Measurements from ENCODE around the gene APCDD1. TPM values are rescaled to one million over a fixed set of nuclear protein-coding genes. Genes with fewer than 3 reads are reported as not detected.
A peak's percentile ranks its signal among the peaks of the same experiment; 100 is the strongest.

The APCDD1 gene
- total RNA-seq, result 10 to 100 TPM; 38.2 to 75.8 TPM

GRCh38 chr18:10453806-10454680 is at the start of gene APCDD1:
Gene APCDD1, plus strand, starts transcription at chr18:10454635. Its CDS starts 347 bp downstream, at chr18:10454982.
- Histone ChIP-seq H3K27me3 (replicated peaks; ENCODE audit: insufficient read depth) (no peaks in the 10 kb centered on the region), H3K9me3 (no peaks in the 10 kb centered on the region)
- no peak for DNase-seq (ENCODE audit: low spot score)

GRCh38 chr18:10405014-10405493 is 49.4 kb upstream of the APCDD1 start:
- no peak overlapping the region for H3K27ac ChIP-seq
- no peak for TF ChIP-seq CTCF (IDR thresholded peaks at IDR 0.05)
- ATAC-seq (ENCODE audit: insufficient number of reproducible peaks, low FRiP score, low read depth), result no peak

More at GRCh38 chr18:10453806-10454680, at the start of gene APCDD1:
- Histone ChIP-seq H3K27ac (peak within 1 kb of the TSS; percentile 87), H3K4me1 (ENCODE audit: control insufficient read depth in 1 of 2, low read depth in 2 of 2) (peaks cover 4 to 39% of the 10 kb centered on the region in 2 donors), H3K36me3 (no peaks in the 10 kb centered on the region), H3K4me3 (peak within 1 kb of the TSS; percentile 83)
- ATAC-seq (ENCODE audit: insufficient number of reproducible peaks, low FRiP score, low read depth), result peak; percentile 39
- no peak for TF ChIP-seq CTCF (IDR thresholded peaks at IDR 0.05)

GRCh38 chr18:10405816-10406663 is 48.4 kb upstream of the APCDD1 start:
- no peak for DNase-seq (ENCODE audit: low spot score)
- H3K9me3 ChIP-seq, result no peaks in the 10 kb centered on the region
- ATAC-seq (ENCODE audit: insufficient number of reproducible peaks, low FRiP score, low read depth), result no peak
- H3K27me3 ChIP-seq (replicated peaks; ENCODE audit: insufficient read depth), result no peaks in the 10 kb centered on the region
- H3K27ac ChIP-seq, result no peak overlapping the region
- no peaks in the 10 kb centered on the region for H3K36me3 ChIP-seq
- no peak for TF ChIP-seq CTCF (IDR thresholded peaks at IDR 0.05)
- no peak overlapping the region for H3K4me3 ChIP-seq
- no peaks in the 10 kb centered on the region for H3K4me1 ChIP-seq (ENCODE audit: control insufficient read depth in 1 of 2, low read depth in 2 of 2)

More at GRCh38 chr18:10405014-10405493, 49.4 kb upstream of the APCDD1 start:
- Histone ChIP-seq H3K36me3 (no peaks in the 10 kb centered on the region), H3K27me3 (replicated peaks; ENCODE audit: insufficient read depth) (no peaks in the 10 kb centered on the region), H3K4me1 (ENCODE audit: control insufficient read depth in 1 of 2, low read depth in 2 of 2) (no peaks in the 10 kb centered on the region), H3K9me3 (no peaks in the 10 kb centered on the region), H3K4me3 (no peak overlapping the region)
- DNase-seq (ENCODE audit: low spot score), result no peak

- Histone ChIP-seq H3K4me1 (ENCODE audit: control insufficient read depth in 1 of 2, low read depth in 2 of 2) (no peaks in the 10 kb centered on the region), H3K9me3 (no peaks in the 10 kb centered on the region), H3K27ac (no peak overlapping the region), H3K27me3 (replicated peaks; ENCODE audit: insufficient read depth) (no peaks in the 10 kb centered on the region), H3K36me3 (no peaks in the 10 kb centered on the region), H3K4me3 (no peak overlapping the region)
- no peak for ATAC-seq (ENCODE audit: insufficient number of reproducible peaks, low FRiP score, low read depth)
- TF ChIP-seq CTCF (IDR thresholded peaks at IDR 0.05), result no peak
- DNase-seq (ENCODE audit: low spot score), result no peak
These were observed 46.3 kb upstream of the APCDD1 start for GRCh38 chr18:10408131-10408530.

- ATAC-seq (ENCODE audit: insufficient number of reproducible peaks, low FRiP score, low read depth) (no peak), DNase-seq (ENCODE audit: low spot score) (no peak)
- Histone ChIP-seq H3K27me3 (replicated peaks; ENCODE audit: insufficient read depth) (no peaks in the 10 kb centered on the region), H3K4me3 (no peak overlapping the region), H3K9me3 (no peaks in the 10 kb centered on the region), H3K36me3 (no peaks in the 10 kb centered on the region), H3K27ac (no peak overlapping the region), H3K4me1 (ENCODE audit: control insufficient read depth in 1 of 2, low read depth in 2 of 2) (no peaks in the 10 kb centered on the region)
- no peak for TF ChIP-seq CTCF (IDR thresholded peaks at IDR 0.05)
These were observed 45.4 kb upstream of the APCDD1 start for GRCh38 chr18:10409041-10409440.

Measured in thoracic aorta (tissue), 2 donors.